HepG2 (cell line): ENCODE data around the gene SOHLH2. TPM values are rescaled to one million over a fixed set of nuclear protein-coding genes. Genes with fewer than 3 reads are reported as not detected.

ENCODE experiments used
- ATAC-seq: fragments of 200-7000 bp; cut with Tn5 transposase; 3 replicates; pipeline ENCODE4 v1.9.1; 2020; ENCODE audit warnings: mild to moderate bottlenecking, moderate library complexity
- BruUV-seq: library from RNA; stranded (reverse); fragments of 400-500 nt; replicated peaks from 2 replicates; lab custom pipeline; 2021; lab: Mats Ljungman, UMichigan
- CTCF ChIA-PET: fragments of 300-600 bp; formaldehyde crosslinking; extraction: SDS; loops from one replicate; lab custom pipeline; 2021; ENCODE audit warnings: low total read pairs, inconsistent platforms, low intra/inter-chr PET ratio; lab: Yijun Ruan, JAX
- POLR2A ChIA-PET: fragments of 350-600 bp; sonication (Branson Sonifier 250); formaldehyde crosslinking; loops from one replicate; lab custom pipeline; 2020; ENCODE audit warnings: antibody characterized with exemption, inconsistent platforms; lab: Yijun Ruan, JAX
- DNase-seq: peaks from one replicate; pipeline ENCODE4 v3.0.0-alpha.2; 2015; ENCODE audit warnings: low spot score
- FAIRE-seq: peaks from 3 replicates; lab custom pipeline; 2011; peaks lifted over from hg19 to GRCh38; lab: Jason Lieb, UNC
- H2AFZ ChIP-seq: one replicate; pipeline ENCODE4 v1.6.1; 2011; ENCODE audit warnings: low read length, inconsistent platforms
- H3K27ac ChIP-seq: fragments of 300-600 bp; 3 replicates; pipeline ENCODE4 v1.8.0; 2011; ENCODE audit warnings: mixed run types, mild to moderate bottlenecking, mixed read lengths, low read length, inconsistent platforms; ENCODE audit not compliant: insufficient read depth; ENCODE audit errors: extremely low read length
- H3K27me3 ChIP-seq, 2 experiments: fragments of 200-600 bp in 1 of 2; 2 replicates in 1 of 2; 3 replicates in 1 of 2; pipeline versions ENCODE4 v1.6.0 to v1.8.0; 2011; ENCODE audit warnings: low read length in 2 of 2, mild to moderate bottlenecking in 2 of 2, moderate library complexity in 2 of 2, inconsistent platforms in 1 of 2; ENCODE audit not compliant: insufficient read depth in 2 of 2, control insufficient read depth in 1 of 2
- H3K36me3 ChIP-seq, 2 experiments: fragments of 200-600 bp in 1 of 2; replicated peaks in 1 of 2; 2 replicates in 1 of 2; 3 replicates in 1 of 2; pipeline versions ENCODE4 v1.5.1 to v1.8.0; 2011; ENCODE audit warnings: low read length in 2 of 2, inconsistent platforms in 1 of 2; ENCODE audit not compliant: insufficient read depth in 2 of 2, control insufficient read depth in 1 of 2
- H3K4me1 ChIP-seq: 2 replicates; pipeline ENCODE4 v1.5.1; 2012; ENCODE audit warnings: low read length, inconsistent platforms; ENCODE audit not compliant: insufficient read depth
- H3K4me2 ChIP-seq: 2 replicates; pipeline ENCODE4 v1.6.0; 2011; ENCODE audit warnings: low read depth, low read length, inconsistent platforms
- H3K4me3 ChIP-seq, 3 experiments: fragments of 200-600 bp in 1 of 3; sonication (generic), shearing (Covaris generic) in 1 of 3; replicated peaks in 1 of 3; 2 replicates each; pipeline ENCODE4 v1.5.1; 2011 to 2016; ENCODE audit warnings: low read length in 3 of 3, inconsistent platforms in 2 of 3, low read depth in 2 of 3, mild to moderate bottlenecking in 2 of 3, control low read depth in 1 of 3, mixed read lengths in 1 of 3; ENCODE audit not compliant: insufficient read depth in 1 of 3
- H3K79me2 ChIP-seq: one replicate; pipeline ENCODE4 v1.6.1; 2011; ENCODE audit warnings: low read length, inconsistent platforms; ENCODE audit not compliant: insufficient read depth
- H3K9ac ChIP-seq: 2 replicates; pipeline ENCODE4 v1.6.0; 2011; ENCODE audit warnings: mild to moderate bottlenecking, low read depth, low read length, inconsistent platforms; ENCODE audit not compliant: insufficient read depth
- H3K9me3 ChIP-seq: 2 replicates; pipeline ENCODE4 v1.5.1; 2012; ENCODE audit warnings: mild to moderate bottlenecking, low read length
- H4K20me1 ChIP-seq: 2 replicates; pipeline ENCODE4 v1.6.0; 2011; ENCODE audit warnings: inconsistent platforms, mild to moderate bottlenecking, low read length, moderate library complexity; ENCODE audit not compliant: insufficient read depth
- FOXO4 ChIP-seq: sonication (generic); formaldehyde crosslinking; conservative IDR thresholded peaks from 2 replicates; pipeline ENCODE4 v1.8.1; 2023; ENCODE audit warnings: missing genetic modification reagents
- MTF2 ChIP-seq: sonication (generic); formaldehyde crosslinking; IDR thresholded peaks from 2 replicates; pipeline ENCODE4 v1.5.0; 2020; ENCODE audit warnings: missing genetic modification reagents, borderline replicate concordance
- NCOA2 ChIP-seq: sonication (generic); formaldehyde crosslinking; IDR thresholded peaks from 2 replicates; pipeline ENCODE4 v1.8.0; 2022; ENCODE audit warnings: inconsistent platforms
- NR2F2 ChIP-seq: IDR thresholded peaks from 2 replicates; pipeline ENCODE4 v1.6.1; 2012; ENCODE audit warnings: low read depth, inconsistent platforms, borderline replicate concordance
- PHB2 ChIP-seq: fragments of 450-650 bp; IDR thresholded peaks from 2 replicates; pipeline ENCODE4 v1.6.1; 2018; ENCODE audit not compliant: partially characterized antibody
- SRSF4 ChIP-seq: fragments of 200-400 bp; formaldehyde crosslinking; IDR thresholded peaks from one replicate; pipeline ENCODE4 v1.6.1; 2018; ENCODE audit warnings: mild to moderate bottlenecking, low read depth, low read length, moderate library complexity; ENCODE audit not compliant: poor library complexity, severe bottlenecking
- TCF12 ChIP-seq, 2 experiments: fragments of 450-650 bp in 1 of 2; sonication (generic) in 1 of 2; formaldehyde crosslinking in 1 of 2; IDR thresholded peaks; 2 replicates each; pipeline versions ENCODE4 v1.6.1 to v1.8.0; 2017 to 2022; ENCODE audit warnings: antibody characterized with exemption in 1 of 2, mild to moderate bottlenecking in 1 of 2, missing genetic modification reagents in 1 of 2, moderate library complexity in 1 of 2
- ZBTB7B ChIP-seq: sonication (generic); formaldehyde crosslinking; IDR thresholded peaks from 2 replicates; pipeline ENCODE4 v1.4.0; 2020; ENCODE audit warnings: missing genetic modification reagents
- ZNF3 ChIP-seq: IDR thresholded peaks from 2 replicates; pipeline ENCODE4 v1.7.0; 2017; ENCODE audit warnings: inconsistent platforms
- ZNF609 ChIP-seq: sonication (generic); formaldehyde crosslinking; IDR thresholded peaks from 2 replicates; pipeline ENCODE4 v1.4.0; 2020; ENCODE audit warnings: mild to moderate bottlenecking, missing genetic modification reagents, borderline replicate concordance
- ZNF775 ChIP-seq: sonication (generic); formaldehyde crosslinking; IDR thresholded peaks from 2 replicates; pipeline ENCODE4 v1.4.0; 2020; ENCODE audit warnings: missing genetic modification reagents, mild to moderate bottlenecking, moderate library complexity, borderline replicate concordance
- ZUFSP ChIP-seq: sonication (generic); formaldehyde crosslinking; IDR thresholded peaks from 2 replicates; pipeline ENCODE4 v1.9.0; 2021; ENCODE audit warnings: missing genetic modification reagents, mild to moderate bottlenecking, borderline replicate concordance
- WGBS: methylation state at CpG from one replicate; pipeline ENCODE4 v1.1.6; 2017; ENCODE audit warnings: low lambda C conversion rate; 5-methylcytosine and 5-hydroxymethylcytosine counted together
- in situ Hi-C: cut with HindIII; loops from 2 replicates; pipeline ENCODE4 v1.10.0; 2017; ENCODE audit warnings: low pct_unique_long_range_greater_than_20kb; ENCODE audit not compliant: extremely low pct_ligation_motif_present
- intact Hi-C: fragments of 100-400 bp; cut with micrococcal nuclease; formaldehyde crosslinking; loops from one replicate; pipeline ENCODE4 v1.10.0; 2022; ENCODE audit not compliant: unreplicated experiment
- polyA plus RNA-seq, 8 experiments: library from polyadenylated mRNA; depleted of rRNA in 3 of 8; stranded (reverse) in 7 of 8; unstranded in 1 of 8; fragments of >200 nt; fragmentation: Illumina TruSeq in 4 of 8; extraction: Trizol in 4 of 8; gene quantifications; 2 replicates each; pipeline versions ENCODE4 v1.2.1 to v1.2.3, GENCODE V29; 2011 to 2016; ENCODE audit warnings: low read depth in 4 of 8, missing spikeins in 1 of 8, mixed read lengths in 1 of 8; ENCODE audit not compliant: insufficient read depth in 1 of 8
- total RNA-seq, 5 experiments: library from RNA; depleted of rRNA; stranded (reverse); fragments of >200 nt; fragmentation: Illumina TruSeq; extraction: Trizol; gene quantifications; 2 replicates each; pipeline ENCODE4 v1.2.3, GENCODE V29; 2016; ENCODE audit warnings: low read depth in 1 of 5

SOHLH2 gene
- total and polyA plus RNA-seq, 2 of the 13 experiments (the other 11 are each of a cell fraction or from before 2014, with no cell fraction given) = not detected

GRCh38 chr13:36224730-36225129 is 10.4 kb upstream of the SOHLH2 start:
- ChIA-PET POLR2A (no interaction called here), CTCF (no interaction called here)
- FAIRE-seq (no peak), DNase-seq (no peak), ATAC-seq (no peak)
- no peak overlapping the region for H3K4me2 ChIP-seq
- H3K27ac ChIP-seq = no peak overlapping the region
- no peaks in the 10 kb centered on the region for H3K36me3 ChIP-seq
- peaks cover 11% of the 10 kb centered on the region; the same call in 1 of the 2 replicates for H3K9me3 ChIP-seq
- no peak overlapping the region for H2AFZ ChIP-seq
- intact Hi-C loops = no loop called here
- H3K27me3 ChIP-seq = no peaks in the 10 kb centered on the region
- H3K9ac ChIP-seq = no peak overlapping the region
- no peaks in the 10 kb centered on the region for H4K20me1 ChIP-seq
- in situ Hi-C loops = no loop called here
- BruUV-seq = no TSS peak
- no peak overlapping the region for H3K4me3 ChIP-seq
- H3K79me2 ChIP-seq = no peaks in the 10 kb centered on the region
- 0% methylated on average over 1 of the region's 1 CpG for WGBS
- no peaks in the 10 kb centered on the region for H3K4me1 ChIP-seq
- no peak for TF ChIP-seq PHB2
- TF ChIP-seq FOXO4 (CRISPR knock-in tag) = no peak
- no peak for TF ChIP-seq TCF12 (IDR thresholded peaks at IDR 0.05)
- no peak for TF ChIP-seq TCF12 (CRISPR knock-in tag; IDR thresholded peaks at IDR 0.05)
- no peak for TF ChIP-seq NR2F2
- TF ChIP-seq ZNF609 = no peak
- TF ChIP-seq SRSF4 = no peak
- TF ChIP-seq NCOA2 = no peak
- TF ChIP-seq ZNF775 (CRISPR knock-in tag) = no peak
- no peak for TF ChIP-seq ZNF3 (CRISPR knock-in tag)
- TF ChIP-seq ZBTB7B (CRISPR knock-in tag) = no peak
- no peak for TF ChIP-seq MTF2 (CRISPR knock-in tag)
- no peak for TF ChIP-seq ZUFSP (CRISPR knock-in tag)
